ENCODE data around the gene CFAP46.

DNA sequence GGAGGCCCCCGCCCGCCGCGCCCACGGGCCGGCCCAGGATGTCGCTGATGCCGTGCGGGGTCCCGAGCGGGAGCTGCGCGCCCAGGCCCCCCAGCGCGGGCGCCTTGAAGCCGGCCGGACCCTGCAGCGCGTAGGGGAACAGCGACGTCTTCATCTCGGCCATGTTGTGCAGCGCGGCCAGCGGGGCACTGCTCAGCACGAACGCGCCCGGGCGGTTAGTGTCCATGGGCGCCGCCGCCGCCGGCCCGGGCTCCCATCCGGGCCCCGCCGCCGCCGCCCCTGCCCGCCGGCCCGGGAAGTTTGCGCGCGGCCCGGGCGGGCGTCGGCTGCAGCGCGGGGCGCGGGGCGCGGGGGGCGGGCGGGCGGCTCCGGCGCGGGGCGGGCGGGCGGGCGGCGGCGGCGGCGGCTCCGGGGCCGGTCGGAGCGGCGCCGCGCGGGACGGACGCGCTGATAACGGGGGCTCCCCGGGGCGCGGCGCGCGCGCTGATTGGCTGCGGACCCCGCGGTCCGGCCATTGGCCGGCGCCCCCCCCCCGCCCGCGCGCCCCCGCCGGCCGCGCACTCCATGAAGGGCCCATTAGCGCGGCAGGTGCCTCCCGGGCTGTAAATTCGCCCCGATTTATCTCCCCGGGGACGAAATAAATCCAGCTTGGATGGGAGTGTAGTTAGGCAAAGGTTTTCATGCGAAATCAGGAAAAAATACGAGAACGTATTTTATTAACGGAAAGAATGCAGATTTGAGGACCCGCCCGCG, 156.5 kb downstream of the CFAP46 start, which contains the start of gene NKX6-2:
- TF ChIP-seq, protein P1, sequence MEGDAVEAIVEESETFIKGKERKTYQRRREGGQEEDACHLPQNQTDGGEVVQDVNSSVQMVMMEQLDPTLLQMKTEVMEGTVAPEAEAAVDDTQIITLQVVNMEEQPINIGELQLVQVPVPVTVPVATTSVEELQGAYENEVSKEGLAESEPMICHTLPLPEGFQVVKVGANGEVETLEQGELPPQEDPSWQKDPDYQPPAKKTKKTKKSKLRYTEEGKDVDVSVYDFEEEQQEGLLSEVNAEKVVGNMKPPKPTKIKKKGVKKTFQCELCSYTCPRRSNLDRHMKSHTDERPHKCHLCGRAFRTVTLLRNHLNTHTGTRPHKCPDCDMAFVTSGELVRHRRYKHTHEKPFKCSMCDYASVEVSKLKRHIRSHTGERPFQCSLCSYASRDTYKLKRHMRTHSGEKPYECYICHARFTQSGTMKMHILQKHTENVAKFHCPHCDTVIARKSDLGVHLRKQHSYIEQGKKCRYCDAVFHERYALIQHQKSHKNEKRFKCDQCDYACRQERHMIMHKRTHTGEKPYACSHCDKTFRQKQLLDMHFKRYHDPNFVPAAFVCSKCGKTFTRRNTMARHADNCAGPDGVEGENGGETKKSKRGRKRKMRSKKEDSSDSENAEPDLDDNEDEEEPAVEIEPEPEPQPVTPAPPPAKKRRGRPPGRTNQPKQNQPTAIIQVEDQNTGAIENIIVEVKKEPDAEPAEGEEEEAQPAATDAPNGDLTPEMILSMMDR (IDR thresholded peaks at IDR 0.05) = no peak
- TF ChIP-seq EP300 (IDR thresholded peaks at IDR 0.05) (no peak), POLR2A (IDR thresholded peaks at IDR 0.05) (no peak)

All from upper lobe of left lung (tissue), 4 donors.